Smooth muscle cell (in vitro differentiated cells): Measurements from ENCODE around the gene S100B. TPM values are rescaled to one million over a fixed set of nuclear protein-coding genes. Genes with fewer than 3 reads are reported as not detected.

Experiments
- DNase-seq: peaks from one replicate; lab custom pipeline; 2025; ENCODE audit not compliant: unreplicated experiment; lab: John Stamatoyannopoulos, UW
- H2AFZ ChIP-seq: fragments of 200-600 bp; sonication (generic); 2 replicates; pipeline ENCODE4 v1.6.0; 2016; ENCODE audit warnings: antibody characterized with exemption, low read depth, mild to moderate bottlenecking
- H3F3A ChIP-seq: fragments of 200-600 bp; sonication (generic); 2 replicates; pipeline ENCODE4 v1.6.0; 2017; ENCODE audit warnings: antibody characterized with exemption, low read depth
- H3K27ac ChIP-seq: fragments of 200-600 bp; sonication (generic); 2 replicates; pipeline ENCODE4 v1.5.1; 2016; ENCODE audit warnings: low read depth, mild to moderate bottlenecking
- H3K27me3 ChIP-seq: fragments of 200-600 bp; sonication (generic); 2 replicates; pipeline ENCODE4 v1.6.1; 2016; ENCODE audit warnings: low read depth, mild to moderate bottlenecking
- H3K36me3 ChIP-seq: fragments of 200-600 bp; sonication (generic); 2 replicates; pipeline ENCODE4 v1.5.1; 2016; ENCODE audit warnings: low read depth
- H3K4me1 ChIP-seq: fragments of 200-600 bp; sonication (generic); 2 replicates; pipeline ENCODE4 v1.5.1; 2016; ENCODE audit warnings: low read depth
- H3K4me2 ChIP-seq: fragments of 200-600 bp; sonication (generic); 2 replicates; pipeline ENCODE4 v1.6.0; 2016; ENCODE audit warnings: mild to moderate bottlenecking
- H3K4me3 ChIP-seq: fragments of 200-600 bp; sonication (generic); 2 replicates; pipeline ENCODE4 v1.5.1; 2016; ENCODE audit warnings: mild to moderate bottlenecking
- H3K79me2 ChIP-seq: fragments of 200-600 bp; sonication (generic); 2 replicates; pipeline ENCODE4 v1.6.0; 2016; ENCODE audit warnings: low read depth, mild to moderate bottlenecking
- H3K9ac ChIP-seq: fragments of 200-600 bp; sonication (generic); 2 replicates; pipeline ENCODE4 v1.6.0; 2016; ENCODE audit warnings: low read depth
- H3K9me3 ChIP-seq: fragments of 200-600 bp; sonication (generic); replicated peaks from 2 replicates; pipeline ENCODE4 v1.5.1; 2016; ENCODE audit warnings: low read depth
- H4K20me1 ChIP-seq: fragments of 200-600 bp; sonication (generic); 2 replicates; pipeline ENCODE4 v1.6.0; 2016; ENCODE audit warnings: low read depth
- WGBS: methylation state at CpG from one replicate; pipeline ENCODE4 v1.1.7; 2016; ENCODE audit warnings: low lambda C conversion rate; 5-methylcytosine and 5-hydroxymethylcytosine counted together
- polyA plus RNA-seq: library from polyadenylated mRNA; unstranded; fragments of >200 nt; fragmentation: Nextera tagmentation; extraction: Ambion mirVana; gene quantifications from 2 replicates; pipeline ENCODE4 v1.2.1, GENCODE V29; 2016
- total RNA-seq: library from RNA; depleted of rRNA; stranded (reverse); fragments of >200 nt; gene quantifications from 2 replicates; pipeline ENCODE4 v1.2.3, GENCODE V29; 2014
- TF ChIP-seq, protein P1 (sequence below): fragments of 200-600 bp; sonication (generic); IDR thresholded peaks from 2 replicates; pipeline ENCODE4 v1.5.1; 2017; ENCODE audit warnings: borderline replicate concordance, mild to moderate bottlenecking, antibody characterized with exemption; ENCODE audit not compliant: insufficient read depth, poor library complexity, severe bottlenecking

S100B gene
- total and polyA plus RNA-seq, 2 experiments from 2014 or later: not detected

DNA sequence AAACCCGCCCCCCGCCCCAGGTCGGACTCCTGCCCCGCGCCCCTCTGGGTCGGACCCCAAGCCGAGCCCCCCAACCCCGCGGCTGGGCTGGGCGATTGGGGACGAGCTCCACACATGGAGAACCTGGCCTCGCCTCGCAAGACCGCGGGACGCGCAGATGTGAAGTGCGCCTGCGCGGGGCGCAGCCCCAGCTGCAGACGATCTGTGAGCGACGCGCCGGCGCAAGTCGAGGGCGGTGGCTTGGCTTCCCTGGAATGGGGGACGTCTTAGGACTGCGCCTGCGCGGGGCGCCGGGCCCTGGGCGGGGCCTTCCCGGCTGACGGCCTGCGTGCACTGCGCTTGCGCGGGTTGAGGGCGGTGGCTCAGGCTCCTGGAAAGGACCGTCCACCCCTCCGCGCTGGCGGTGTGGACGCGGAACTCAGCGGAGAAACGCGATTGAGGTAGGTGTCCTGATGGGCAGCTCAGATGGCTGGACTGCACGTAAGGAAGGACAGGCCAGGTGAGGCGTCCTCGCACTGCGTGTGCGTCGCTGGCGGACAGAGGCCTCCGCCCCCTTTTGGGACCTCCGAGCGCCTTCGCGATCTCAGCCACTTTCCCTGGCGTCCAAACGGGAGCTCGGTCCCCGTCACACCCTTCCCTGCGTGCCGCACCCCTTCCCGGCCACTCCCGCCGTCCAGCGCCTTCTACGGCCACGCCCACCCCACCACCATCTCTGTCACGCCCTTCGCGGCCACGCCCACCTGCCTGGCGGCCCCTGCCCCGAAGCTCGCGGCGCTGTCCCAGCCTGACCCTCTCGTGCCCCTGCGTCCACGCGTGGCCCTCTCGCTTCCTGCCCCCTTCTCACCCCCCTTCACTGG, 30.7 kb upstream of the S100B start, which contains the start of gene PRMT2:
Gene PRMT2, plus strand, starts transcription at position 351 of the 857 bp plus-strand sequence. CDS start 1,278 bp downstream, outside the sequence.
- Histone ChIP-seq H3K36me3 (no peaks in the 10 kb centered on the region), H3K79me2 (peaks cover 47% of the 10 kb centered on the region)
- TF ChIP-seq, protein P1, sequence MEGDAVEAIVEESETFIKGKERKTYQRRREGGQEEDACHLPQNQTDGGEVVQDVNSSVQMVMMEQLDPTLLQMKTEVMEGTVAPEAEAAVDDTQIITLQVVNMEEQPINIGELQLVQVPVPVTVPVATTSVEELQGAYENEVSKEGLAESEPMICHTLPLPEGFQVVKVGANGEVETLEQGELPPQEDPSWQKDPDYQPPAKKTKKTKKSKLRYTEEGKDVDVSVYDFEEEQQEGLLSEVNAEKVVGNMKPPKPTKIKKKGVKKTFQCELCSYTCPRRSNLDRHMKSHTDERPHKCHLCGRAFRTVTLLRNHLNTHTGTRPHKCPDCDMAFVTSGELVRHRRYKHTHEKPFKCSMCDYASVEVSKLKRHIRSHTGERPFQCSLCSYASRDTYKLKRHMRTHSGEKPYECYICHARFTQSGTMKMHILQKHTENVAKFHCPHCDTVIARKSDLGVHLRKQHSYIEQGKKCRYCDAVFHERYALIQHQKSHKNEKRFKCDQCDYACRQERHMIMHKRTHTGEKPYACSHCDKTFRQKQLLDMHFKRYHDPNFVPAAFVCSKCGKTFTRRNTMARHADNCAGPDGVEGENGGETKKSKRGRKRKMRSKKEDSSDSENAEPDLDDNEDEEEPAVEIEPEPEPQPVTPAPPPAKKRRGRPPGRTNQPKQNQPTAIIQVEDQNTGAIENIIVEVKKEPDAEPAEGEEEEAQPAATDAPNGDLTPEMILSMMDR: no peak

DNA sequence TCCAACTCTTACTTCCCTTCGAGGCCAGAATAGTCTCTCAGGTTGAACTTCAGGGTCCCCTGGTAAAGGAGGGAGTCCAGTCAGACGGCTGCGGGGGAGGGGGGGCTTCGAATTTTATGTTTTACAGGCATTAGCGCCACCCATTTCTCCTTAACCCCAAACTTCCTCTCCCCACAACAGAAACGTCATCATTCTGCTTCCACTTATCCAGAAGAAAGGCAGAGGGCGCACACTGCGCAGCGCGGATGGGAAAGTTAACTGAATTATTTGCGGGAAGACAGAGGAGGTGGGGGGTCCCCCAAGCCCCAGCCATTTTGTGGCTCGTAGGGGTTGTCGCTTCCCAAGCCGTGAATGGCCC, 30.1 kb upstream of the S100B start:
- DNase-seq: no peak
- H3K4me2 ChIP-seq: peak overlapping the region; percentile 91
- H3K27me3 ChIP-seq: no peaks in the 10 kb centered on the region
- no peaks in the 10 kb centered on the region for H3F3A ChIP-seq
- peaks cover 44% of the 10 kb centered on the region for H3K79me2 ChIP-seq
- 8% methylated on average over 14 of the region's 14 CpGs for WGBS
- peaks cover 34% of the 10 kb centered on the region for H3K4me1 ChIP-seq
- no peaks in the 10 kb centered on the region for H3K36me3 ChIP-seq
- peak overlapping the region; percentile 92 for H3K9ac ChIP-seq
- peak overlapping the region; percentile 83 for H2AFZ ChIP-seq
- H3K9me3 ChIP-seq: no peaks in the 10 kb centered on the region
- peaks cover 40% of the 10 kb centered on the region for H4K20me1 ChIP-seq
- peak overlapping the region; percentile 95 for H3K27ac ChIP-seq
- H3K4me3 ChIP-seq: peak overlapping the region; percentile 74
- TF ChIP-seq, protein P1: no peak

More for the DNA sequence above, 30.7 kb upstream of the S100B start, which contains the start of gene PRMT2:
- DNase-seq: peak; percentile 96
- Histone ChIP-seq H3K4me1 (peaks cover 34% of the 10 kb centered on the region), H3K9me3 (no peaks in the 10 kb centered on the region), H3K4me2 (peak within 1 kb of the TSS; percentile 91), H3K9ac (peak within 1 kb of the TSS; percentile 92), H3K4me3 (peak within 1 kb of the TSS; percentile 74), H4K20me1 (peaks cover 46% of the 10 kb centered on the region), H3K27me3 (no peaks in the 10 kb centered on the region), H3K27ac (peak within 1 kb of the TSS; percentile 95), H3F3A (no peaks in the 10 kb centered on the region), H2AFZ (peak within 1 kb of the TSS; percentile 85)
- WGBS: under 1% methylated on average over 42 of the region's 90 CpGs

DNA sequence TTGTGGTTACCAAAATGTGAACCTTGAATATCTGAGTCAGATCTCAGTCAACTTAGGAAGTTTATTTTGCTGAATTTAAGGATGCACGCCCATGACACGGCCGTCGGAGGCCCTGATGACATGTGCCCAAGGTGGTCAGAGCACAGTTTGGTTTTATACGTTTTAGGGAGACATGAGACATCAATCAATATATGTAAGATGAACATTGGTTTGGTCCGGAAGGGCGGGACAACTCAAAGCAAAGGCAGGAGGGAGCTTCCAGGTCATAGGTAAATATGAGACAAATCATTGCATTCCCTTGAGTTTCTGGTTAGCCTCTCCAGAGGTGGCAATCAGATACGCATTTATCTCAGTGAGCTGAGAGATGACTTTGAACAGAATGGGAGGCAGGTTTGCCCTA, 29.5 kb upstream of the S100B start:
- peak overlapping the region; percentile 83 for H2AFZ ChIP-seq
- H3K27ac ChIP-seq: peak overlapping the region; percentile 95
- H3K9ac ChIP-seq: peak overlapping the region; percentile 92
- peak overlapping the region; percentile 91 for H3K4me2 ChIP-seq
- H3K4me3 ChIP-seq: peak overlapping the region; percentile 74
- H3K27me3 ChIP-seq: no peaks in the 10 kb centered on the region
- peaks cover 39% of the 10 kb centered on the region for H3K79me2 ChIP-seq
- H3K4me1 ChIP-seq: peaks cover 33% of the 10 kb centered on the region
- H3K36me3 ChIP-seq: no peaks in the 10 kb centered on the region
- WGBS: 95% methylated on average over 8 of the region's 8 CpGs
- H4K20me1 ChIP-seq: peaks cover 35% of the 10 kb centered on the region
- H3F3A ChIP-seq: no peaks in the 10 kb centered on the region
- no peaks in the 10 kb centered on the region for H3K9me3 ChIP-seq
- DNase-seq: no peak
- TF ChIP-seq, protein P1: no peak
